HG03196 (cell line): ENCODE measurements around the gene RASIP1.

ENCODE experiments used
- ATAC-seq: cut with Tn5 transposase; IDR thresholded peaks from one replicate; pipeline ENCODE4 v1.9.1; 2021; ENCODE audit not compliant: unreplicated experiment

RASIP1 gene

DNA sequence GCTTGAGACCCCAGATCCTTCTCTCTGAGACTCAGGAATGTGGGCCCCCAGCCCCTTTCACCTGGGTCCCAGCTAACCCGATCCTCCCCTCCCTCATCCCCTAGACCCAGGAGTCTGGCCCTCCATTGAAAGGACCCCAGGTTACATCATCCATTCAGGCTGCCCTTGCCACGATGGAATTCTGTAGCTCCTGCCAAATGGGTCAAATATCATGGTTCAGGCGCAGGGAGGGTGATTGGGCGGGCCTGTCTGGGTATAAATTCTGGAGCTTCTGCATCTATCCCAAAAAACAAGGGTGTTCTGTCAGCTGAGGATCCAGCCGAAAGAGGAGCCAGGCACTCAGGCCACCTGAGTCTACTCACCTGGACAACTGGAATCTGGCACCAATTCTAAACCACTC, 15.4 kb upstream of the RASIP1 start:
- ATAC-seq, result no peak

DNA sequence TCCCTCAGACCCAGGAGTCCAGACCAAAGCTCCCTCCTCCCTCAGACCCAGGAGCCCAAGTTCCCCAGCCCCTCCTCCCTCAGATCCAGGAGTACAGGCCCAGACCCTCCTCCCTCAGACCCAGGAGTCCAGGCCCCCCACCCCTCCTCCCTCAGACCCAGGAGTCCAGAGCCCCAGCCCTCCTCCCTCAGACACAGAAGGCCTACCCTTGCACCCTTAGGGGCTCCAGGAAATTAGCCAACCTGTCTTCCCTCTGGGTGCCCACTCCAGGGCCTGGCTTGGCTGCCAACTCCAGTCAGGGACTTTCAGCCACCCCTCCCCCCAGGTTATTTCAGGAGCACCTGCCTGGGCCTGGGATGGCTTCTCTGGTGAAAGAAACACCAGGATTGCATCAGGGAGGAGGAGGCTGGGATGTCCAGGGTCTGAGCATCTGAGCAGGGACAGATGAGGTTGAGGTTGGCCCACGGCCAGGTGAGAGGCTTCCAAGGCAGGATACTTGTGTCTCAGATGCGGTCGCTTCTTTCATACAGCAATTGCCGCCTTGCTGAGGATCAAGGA, 14.8 kb upstream of the RASIP1 start, which contains the start of gene FGF21:
FGF21 (plus strand) TSS at position 441 of the 558 bp plus-strand sequence. CDS start 713 bp downstream, outside the sequence.
- ATAC-seq, result no peak

DNA sequence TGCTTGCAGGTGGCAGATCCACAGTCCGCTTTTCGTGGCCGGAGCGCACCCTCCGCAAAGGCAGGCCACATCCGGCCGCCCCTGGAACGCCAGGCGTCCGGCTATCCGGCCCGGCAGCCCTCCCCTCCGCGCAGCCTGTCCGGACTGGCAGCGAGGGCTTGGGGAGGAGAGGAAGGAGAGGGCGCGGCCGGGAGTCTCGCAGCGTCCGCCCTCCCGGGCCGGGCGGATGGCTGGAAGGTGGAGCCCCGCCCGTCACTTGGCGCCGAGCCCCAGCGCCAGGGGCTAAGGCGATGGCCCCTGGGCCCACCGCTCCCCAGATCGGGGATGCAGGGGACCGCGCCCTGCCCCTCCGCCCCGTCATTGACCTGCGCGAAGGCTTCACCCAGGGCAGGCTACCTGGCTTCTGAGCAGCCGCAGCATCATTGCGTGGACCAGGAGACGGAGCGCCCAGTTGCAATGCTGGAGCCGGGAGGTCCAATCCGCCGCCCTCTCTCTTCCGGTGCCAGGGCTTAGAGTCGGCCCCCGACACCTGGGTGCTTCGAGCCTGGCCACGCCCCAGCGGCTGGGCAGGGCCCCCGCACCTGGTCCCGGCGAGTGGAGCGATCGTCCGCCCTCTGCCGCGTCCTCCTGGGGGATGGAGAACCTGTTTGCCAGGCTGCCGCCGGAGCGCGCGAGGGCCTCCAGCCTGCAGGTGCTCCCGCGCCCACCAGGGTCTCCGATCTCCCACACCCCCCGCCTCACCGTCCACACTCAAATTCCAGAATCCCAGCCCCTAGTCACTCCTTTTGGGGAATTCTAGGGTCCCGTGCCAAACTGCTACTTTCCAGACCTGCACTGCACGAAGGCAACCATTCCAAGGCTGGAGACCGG, 12.3 kb upstream of the RASIP1 start, which contains the start of gene FUT1:
FUT1 (minus strand) TSS at position 146 of the 870 bp plus-strand sequence. CDS start 1,360 bp downstream, outside the sequence.
- ATAC-seq, result no peak

DNA sequence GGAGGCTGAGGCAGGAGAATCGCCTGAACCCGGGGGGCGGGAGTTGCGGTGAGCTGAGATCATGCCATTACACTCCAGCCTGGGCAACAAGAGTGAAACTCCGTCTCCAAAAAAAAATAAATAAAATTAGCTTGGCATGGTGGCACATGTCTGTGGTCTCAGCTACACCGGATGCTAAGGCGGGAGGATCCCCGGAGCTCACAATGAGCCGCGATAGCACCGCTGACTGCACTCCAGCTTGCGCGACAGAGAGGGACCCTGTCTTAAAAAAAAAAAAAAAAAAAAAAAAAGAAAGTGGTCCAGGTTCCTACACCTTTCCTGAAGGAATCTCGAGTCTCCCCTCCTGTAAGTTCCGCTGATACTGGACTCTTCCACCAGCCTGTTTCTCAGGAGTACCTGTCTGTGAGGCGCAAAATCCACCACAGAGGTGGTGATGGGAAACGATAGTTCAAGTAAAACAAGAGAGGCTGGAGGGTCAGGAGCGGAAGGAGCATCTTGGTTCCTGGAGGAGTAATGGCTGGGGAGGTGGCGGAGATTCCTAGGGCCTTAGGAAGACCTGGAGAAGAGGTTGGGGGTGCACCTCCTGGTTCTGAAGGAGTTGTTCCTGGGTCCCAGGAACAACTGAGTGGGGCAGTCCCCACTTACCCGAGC, 11.6 kb upstream of the RASIP1 start:
- no peak for ATAC-seq

DNA sequence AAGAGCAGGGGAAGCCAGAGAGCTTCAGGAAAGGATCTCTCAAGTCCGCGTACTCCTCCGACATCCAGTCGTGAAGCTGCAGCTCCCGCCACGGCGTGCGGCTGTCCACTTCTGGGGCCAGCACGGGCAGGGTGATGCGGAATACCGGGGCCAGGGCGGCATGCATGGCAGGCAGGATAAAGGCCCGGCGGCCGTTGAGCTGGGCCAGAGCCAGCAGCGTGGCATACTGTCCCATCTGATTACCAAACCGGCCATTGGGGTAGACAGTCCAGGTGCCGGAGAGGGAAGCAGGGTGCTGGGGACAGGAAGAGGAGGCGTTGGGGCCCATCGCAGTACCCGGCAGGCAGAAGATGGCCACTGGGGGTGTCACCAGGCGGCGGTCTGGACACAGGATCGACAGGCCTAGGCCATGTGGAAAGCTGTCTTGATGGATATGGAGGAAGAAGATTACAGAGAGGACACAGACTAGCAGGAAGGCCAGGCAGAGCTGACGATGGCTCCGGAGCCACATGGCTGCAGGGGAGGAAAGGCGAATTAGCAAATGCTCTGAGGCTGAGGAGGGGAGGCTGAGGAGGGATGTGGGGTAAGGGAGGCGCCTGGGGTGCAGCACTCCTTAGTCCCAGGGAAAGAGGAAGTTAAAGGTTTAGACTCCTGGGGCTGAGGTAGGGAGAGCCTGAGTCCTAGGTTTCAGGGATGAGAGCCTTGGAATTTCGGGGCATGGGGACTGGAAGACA, 10.5 kb upstream of the RASIP1 start:
- ATAC-seq, result no peak

DNA sequence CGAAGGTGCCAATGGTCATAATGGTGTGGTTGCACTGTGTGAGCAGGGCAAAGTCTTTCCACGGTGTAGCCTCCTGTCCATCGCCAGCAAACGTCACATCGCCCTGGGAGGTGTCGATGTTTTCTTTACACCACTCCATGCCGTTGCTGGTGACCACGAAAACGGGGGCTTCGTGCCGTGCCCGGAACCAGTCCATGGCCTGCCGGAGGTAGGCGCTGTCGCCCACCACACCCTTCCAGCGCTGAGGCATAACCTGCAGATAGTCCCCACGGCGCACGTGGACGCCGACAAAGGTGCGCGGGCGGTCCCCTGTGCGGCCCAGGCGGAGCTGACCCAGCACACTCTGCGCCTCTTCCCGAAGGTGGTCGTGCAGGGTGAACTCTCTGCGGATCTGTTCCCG, 9.9 kb upstream of the RASIP1 start:
- ATAC-seq, result no peak

DNA sequence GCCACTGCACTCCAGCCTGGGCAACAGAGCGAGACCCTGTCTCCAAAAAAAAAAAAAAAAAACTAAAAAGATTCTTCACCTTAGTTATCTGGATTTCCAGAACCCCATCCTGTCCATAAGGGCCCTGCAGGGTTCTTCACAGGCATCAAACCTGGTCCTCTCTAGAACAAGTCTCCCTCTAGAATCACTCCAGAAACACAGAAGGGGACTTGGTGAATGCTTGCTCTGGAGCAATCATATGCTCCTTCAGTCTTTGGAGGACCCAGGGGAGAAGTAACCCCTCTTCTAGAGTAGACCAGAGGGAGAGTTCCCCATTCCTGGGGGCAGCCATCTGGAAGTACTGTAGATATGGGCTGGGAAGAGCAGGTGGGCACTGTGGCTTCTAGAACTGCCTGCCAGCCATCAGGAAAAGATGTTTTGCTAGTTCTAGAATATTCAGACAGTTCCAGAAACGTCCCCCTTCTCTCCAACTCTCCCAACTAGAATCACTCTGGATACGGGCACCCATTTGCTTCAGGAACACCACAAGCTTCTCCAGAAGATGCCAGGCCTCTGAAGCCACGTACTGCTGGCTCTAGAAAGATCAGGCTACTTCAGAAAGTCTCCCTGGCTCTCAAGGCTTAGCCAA, 9.3 kb upstream of the RASIP1 start:
- no peak for ATAC-seq

DNA sequence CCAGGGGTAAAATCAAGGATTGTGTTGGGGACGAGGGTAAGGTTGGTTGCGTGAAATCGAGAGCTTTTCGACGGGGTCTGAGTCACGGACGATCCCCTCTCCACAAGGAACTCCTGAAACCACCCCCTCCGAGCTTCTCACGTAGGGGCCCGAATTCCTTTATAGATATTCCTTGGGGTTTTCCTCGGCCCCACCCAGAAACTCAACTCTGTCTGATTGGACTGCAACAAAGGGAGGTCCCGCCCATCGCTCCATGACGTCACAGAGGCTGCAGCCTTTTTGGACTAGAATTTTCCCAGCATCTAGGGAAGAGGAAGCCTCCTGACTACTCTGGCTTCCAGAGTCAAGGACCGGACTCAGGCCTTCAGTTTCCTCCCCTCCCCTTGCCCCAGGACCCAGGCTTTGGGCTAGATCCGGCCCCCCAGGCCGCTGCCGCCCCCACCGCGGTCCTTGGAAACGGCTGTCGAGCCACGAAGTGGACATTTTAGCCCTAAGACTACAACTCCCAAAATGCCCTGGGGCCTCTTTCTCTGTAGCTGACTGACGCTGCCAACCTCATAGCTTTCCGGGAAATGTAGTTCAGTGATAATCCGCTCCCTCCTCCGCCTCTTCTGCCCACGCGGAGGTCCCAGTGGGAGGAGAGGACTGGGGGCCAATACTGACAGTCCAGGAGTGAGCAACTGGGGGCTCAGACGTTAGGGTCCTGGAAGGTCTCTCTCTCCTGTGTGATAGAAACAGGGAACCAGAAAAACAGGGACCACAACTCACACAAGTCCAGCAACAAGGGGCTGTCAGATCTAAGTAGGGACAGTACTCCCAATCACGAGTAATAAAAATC, 6.5 kb upstream of the RASIP1 start, which contains the start of gene IZUMO1:
IZUMO1 (minus strand) TSS at position 172 of the 838 bp plus-strand sequence. CDS start 1,050 bp downstream, outside the sequence.
- no peak for ATAC-seq

DNA sequence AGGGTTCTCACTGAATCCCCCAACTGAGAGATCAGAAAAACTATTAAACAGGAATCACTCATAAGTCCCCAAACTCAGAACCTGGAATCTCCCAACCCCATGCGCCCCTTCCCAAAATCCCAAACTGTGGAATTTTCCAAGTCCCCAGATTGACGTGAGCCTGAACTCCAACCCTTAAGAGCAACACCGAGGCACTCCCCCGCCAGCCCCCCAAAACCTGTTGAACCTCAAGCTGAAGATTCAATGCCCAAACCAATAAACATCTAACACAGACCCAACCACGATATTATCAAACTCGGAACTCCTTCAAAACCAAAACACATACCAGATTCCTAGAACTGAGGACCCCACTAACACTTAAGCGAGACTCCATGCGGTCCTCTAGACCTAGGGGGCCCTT, 5.7 kb upstream of the RASIP1 start:
- ATAC-seq, result no peak

DNA sequence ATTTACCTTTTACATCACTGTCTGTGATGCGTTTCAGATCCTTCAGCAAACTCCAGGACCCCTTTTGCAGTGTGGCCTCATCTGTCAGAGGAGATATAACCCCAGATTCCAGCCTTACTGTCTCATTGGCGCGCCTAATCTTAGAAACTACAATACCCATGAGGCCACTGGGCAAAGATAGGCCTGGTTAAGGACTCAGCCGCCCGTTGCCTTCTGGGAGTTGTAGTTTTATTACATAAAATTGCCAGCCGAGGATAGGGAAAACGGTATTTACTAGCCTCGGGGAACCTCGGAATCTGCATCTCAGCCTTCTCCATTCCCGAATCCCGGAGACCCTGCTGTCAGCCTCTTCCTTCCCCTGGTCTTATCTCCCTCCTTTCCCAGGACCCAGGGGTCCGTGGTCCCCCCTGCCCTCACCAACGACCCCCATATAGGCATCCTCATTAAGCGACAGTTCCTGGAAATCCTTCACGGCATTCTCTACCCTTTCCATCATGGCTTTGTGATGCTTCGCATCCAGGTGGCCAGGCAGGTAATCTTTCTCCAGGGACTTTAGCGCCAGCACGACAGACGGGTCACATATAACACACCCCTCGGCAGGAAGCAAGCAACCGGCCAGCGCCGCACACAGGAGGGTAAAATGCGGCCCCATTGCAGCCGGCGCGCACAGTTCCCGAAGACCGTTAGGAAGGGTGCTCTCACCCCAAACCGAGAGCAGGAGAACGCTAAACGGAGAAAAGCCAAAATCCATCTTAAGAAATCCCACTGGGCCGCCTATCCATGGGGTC, 5.0 kb upstream of the RASIP1 start:
- ATAC-seq, result no peak

DNA sequence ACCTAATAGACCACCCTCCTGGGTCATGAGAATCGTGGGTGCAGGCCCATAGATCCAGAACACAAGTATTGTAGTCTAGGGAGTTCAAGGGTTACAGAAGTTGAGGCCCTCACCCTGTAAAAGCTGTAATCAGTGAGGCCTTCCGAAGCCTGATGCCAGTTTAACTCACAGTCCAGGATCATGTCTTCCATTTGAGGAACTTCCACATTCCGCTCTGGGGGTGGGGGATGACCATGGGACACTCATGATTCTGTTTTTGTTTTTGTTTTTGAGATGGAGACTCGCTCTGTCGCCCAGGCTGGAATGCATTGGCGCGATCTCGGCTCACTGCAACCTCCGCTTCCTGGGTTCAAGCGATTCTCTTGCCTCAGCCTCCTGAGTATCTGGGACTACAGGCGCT, 1.7 kb upstream of the RASIP1 start:
- ATAC-seq, result no peak

DNA sequence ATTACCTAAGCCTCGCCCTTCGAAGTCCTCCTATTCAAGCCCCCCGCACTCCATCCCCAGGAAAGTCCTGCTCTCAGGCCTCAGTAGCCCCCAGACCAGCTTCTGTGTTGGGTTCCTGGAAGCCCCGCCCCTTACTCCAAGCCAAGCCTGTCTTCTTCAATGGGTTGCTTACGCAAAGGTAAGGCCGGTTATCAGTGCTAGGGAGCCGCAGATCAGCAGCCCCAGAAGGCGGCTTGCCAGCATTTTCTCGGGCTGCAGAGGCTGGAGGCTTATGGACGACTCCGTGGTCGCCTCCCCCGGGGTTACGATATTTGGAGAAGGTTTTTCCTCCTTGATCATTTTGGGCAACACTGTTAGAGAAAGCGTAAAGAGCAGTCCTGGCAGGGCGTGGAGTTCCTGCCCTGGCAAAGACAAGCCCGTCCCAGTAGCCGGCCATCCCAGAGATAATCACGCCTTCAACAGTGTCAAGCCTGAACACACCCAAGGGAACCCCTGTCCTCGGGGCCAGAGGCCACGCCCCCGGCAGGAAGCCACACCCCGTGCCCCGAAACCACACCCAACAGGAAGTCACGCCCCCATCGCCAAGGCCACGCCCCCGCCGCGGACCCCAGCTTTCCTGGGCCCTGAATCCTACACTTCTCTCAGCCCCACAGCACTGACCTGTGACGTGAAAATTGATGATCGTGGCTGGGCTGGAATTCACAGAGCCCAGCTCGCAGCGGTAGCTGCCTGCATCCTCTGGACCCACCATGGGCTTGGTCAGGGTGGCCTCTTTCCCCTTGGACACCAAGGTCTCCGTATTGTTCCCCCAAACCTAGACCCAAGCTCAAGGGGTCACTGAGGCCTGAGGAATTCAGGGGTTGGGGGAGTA, 954 bp upstream of the RASIP1 start:
- no peak for ATAC-seq

DNA sequence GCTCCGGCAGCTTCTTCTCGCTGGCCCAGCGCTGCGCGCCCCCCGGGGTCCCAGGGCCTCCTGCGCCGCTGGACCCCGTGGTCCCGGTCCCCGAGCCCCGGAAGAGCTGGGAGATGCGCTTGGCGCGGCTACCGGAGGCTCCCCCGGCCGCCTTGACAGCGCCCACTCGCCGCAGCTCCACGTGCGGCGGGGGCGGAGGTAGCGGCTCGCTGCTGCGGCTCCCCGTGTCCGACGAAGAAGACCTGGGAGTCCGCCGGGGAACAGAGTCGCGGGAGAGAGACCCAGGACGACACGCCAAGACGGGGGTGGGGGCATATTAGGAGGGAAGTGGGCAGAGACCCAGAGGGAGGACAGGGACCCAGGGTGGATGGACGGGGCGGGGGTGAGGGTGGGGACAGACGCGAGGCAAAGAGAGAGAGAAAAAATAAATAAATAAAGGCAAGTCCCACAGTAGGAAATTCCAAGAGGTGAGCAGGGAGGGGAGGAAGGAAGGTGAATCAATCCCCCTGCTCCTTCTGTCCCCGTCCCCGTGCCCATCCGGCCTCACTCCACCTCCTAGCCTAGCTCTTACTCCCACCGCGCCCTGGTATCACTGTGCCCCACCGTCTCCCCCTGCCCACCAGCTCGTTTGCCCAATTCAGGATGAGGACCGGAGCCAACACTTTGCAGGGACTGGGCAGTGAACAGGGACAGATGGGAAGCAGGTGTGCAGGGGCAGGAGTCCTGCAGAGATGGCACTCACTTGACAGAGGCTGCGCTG, 826 bp downstream of the RASIP1 start:
- ATAC-seq, result no peak

DNA sequence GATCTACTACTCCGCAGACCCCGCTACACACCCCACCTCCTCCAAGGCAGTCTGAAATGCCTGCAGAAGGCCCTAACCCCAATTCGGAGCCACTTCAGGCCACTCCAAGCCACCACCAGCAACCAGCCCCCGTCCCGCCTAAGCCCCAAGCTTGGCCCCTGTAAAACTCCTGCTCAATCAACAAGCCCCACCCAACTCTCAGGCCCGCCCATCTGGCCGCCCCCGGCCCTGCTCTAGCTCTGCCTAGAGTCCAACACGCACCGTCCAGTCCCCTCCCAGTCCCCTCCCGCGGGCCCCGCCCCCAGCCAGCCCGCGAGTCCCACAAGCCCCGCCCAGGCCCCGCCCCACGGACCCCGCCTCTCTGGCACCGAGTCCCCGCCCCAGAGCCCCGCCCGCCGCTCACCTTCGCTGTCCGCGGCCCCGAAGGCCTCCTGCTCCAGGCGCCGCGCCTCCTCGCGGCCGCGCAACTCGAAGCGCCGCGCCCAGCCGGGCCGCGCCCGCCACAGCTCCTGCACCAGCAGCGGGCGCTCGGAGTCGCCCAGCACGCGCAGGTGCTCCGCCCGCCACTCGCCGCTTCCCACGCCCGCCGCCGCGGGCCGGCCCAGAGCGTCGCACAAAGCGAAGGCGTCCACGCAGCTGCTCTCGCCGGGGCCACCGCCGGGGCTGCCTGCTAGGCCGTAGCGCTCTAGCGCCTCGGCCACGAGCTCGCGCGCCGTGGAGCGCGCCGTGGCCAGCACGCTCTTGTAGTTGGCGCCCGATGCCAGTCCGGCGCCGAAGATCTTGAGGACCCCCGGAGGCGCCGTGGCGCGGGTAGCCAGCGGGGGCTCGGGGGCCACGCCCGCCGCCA, 1.6 kb downstream of the RASIP1 start:
- ATAC-seq, result peak; percentile 62

DNA sequence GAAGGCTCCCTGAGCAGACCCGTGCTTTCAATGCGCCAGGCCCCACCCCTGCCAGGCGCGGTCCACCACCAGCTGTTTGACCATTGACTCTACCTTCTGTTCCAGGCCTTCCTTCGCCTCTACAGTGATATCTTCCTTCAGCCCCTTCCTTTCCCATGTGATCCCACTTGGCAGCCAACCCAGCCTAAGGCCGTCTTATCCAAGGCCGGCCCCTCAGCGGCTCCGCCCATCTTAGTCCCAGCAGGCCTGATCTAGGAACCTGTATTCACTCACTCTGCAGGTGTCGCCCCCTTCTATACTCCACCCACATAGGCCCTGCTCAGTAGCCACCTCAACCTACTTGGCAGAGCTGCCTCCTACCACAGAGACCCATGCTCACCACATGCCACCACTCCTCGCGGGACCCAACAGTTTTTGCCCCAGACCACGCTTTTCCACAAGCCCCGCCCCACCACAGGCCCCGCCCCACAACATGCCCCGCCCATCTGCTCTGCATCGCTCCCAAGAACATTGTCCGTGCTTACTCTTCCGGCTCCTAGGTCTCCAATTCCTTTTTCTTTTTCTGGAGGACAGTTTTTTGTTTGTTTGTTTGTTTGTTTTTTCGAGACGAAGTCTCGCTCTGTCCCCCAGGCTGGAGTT, 2.9 kb downstream of the RASIP1 start:
- ATAC-seq, result no peak
